Liver (tissue), 3 donors: Measurements from ENCODE around the gene SIKE1.

Source experiments
- EGR1 ChIP-seq, 2 donors: IDR thresholded peaks; 2 replicates each; pipeline ENCODE4 v1.6.1; 2016 to 2018; ENCODE audit warnings: antibody characterized with exemption in 2 of 2, low read depth in 2 of 2
- FOXA1 ChIP-seq: IDR thresholded peaks from 2 replicates; pipeline ENCODE4 v1.6.1; 2016; ENCODE audit warnings: antibody characterized with exemption
- JUND ChIP-seq, 2 donors: IDR thresholded peaks; 2 replicates each; pipeline ENCODE4 v1.6.1; 2016; ENCODE audit warnings: antibody characterized with exemption in 2 of 2
- NR2F2 ChIP-seq: IDR thresholded peaks from 2 replicates; pipeline ENCODE4 v1.6.1; 2016; ENCODE audit warnings: antibody characterized with exemption
- SP1 ChIP-seq: IDR thresholded peaks from 2 replicates; pipeline ENCODE4 v1.6.1; 2018; ENCODE audit warnings: antibody characterized with exemption, mild to moderate bottlenecking
- TAF1 ChIP-seq: conservative IDR thresholded peaks from 2 replicates; pipeline ENCODE4 v1.6.1; 2016; ENCODE audit warnings: antibody characterized with exemption, mild to moderate bottlenecking
- YY1 ChIP-seq: IDR thresholded peaks from 2 replicates; pipeline ENCODE4 v1.6.1; 2016; ENCODE audit warnings: antibody characterized with exemption, mild to moderate bottlenecking
- TF ChIP-seq, protein P1 (sequence below): fragments of 150-350 bp; IDR thresholded peaks from 2 replicates; pipeline ENCODE4 v1.5.1; 2017; ENCODE audit warnings: improper control_type of control experiment, low read depth, low read length; ENCODE audit not compliant: missing input control
- TF ChIP-seq, protein P2 (sequence below): IDR thresholded peaks from 2 replicates; pipeline ENCODE4 v1.6.1; 2016; ENCODE audit warnings: antibody characterized with exemption
- TF ChIP-seq, protein P3 (sequence below): IDR thresholded peaks from 2 replicates; pipeline ENCODE4 v1.6.1; 2016; ENCODE audit warnings: antibody characterized with exemption, mild to moderate bottlenecking
- TF ChIP-seq, protein P4 (sequence below): IDR thresholded peaks from 2 replicates; pipeline ENCODE4 v1.6.1; 2016; ENCODE audit warnings: antibody characterized with exemption
- donor health status: healthy.
- donor health status: healthy.

DNA sequence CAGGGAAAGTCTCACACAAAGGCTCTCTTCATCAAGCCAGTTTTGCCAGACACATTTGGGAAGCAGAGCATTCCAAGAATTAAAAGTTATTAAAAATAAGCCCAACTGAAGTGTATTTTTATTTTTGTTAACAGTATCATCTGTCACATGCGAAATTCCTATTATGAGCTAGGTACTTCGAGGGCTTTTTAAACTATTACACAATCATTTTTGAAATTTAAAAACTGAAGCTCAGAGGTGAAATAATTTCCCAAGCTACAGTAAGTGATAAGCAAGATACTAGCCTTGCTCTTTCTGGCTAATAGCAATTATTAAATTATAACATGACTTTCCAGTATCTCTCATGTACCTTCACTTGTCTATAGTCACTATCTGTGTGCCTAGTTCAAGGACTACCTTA is 51.9 kb downstream of the SIKE1 start:
- TF ChIP-seq, protein P1, sequence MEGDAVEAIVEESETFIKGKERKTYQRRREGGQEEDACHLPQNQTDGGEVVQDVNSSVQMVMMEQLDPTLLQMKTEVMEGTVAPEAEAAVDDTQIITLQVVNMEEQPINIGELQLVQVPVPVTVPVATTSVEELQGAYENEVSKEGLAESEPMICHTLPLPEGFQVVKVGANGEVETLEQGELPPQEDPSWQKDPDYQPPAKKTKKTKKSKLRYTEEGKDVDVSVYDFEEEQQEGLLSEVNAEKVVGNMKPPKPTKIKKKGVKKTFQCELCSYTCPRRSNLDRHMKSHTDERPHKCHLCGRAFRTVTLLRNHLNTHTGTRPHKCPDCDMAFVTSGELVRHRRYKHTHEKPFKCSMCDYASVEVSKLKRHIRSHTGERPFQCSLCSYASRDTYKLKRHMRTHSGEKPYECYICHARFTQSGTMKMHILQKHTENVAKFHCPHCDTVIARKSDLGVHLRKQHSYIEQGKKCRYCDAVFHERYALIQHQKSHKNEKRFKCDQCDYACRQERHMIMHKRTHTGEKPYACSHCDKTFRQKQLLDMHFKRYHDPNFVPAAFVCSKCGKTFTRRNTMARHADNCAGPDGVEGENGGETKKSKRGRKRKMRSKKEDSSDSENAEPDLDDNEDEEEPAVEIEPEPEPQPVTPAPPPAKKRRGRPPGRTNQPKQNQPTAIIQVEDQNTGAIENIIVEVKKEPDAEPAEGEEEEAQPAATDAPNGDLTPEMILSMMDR = no peak
- TF ChIP-seq, protein P2, sequence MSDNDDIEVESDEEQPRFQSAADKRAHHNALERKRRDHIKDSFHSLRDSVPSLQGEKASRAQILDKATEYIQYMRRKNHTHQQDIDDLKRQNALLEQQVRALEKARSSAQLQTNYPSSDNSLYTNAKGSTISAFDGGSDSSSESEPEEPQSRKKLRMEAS = no peak
- TF ChIP-seq SP1 = no peak
- TF ChIP-seq YY1 = no peak
- TF ChIP-seq TAF1 = no peak
- TF ChIP-seq, protein P3, sequence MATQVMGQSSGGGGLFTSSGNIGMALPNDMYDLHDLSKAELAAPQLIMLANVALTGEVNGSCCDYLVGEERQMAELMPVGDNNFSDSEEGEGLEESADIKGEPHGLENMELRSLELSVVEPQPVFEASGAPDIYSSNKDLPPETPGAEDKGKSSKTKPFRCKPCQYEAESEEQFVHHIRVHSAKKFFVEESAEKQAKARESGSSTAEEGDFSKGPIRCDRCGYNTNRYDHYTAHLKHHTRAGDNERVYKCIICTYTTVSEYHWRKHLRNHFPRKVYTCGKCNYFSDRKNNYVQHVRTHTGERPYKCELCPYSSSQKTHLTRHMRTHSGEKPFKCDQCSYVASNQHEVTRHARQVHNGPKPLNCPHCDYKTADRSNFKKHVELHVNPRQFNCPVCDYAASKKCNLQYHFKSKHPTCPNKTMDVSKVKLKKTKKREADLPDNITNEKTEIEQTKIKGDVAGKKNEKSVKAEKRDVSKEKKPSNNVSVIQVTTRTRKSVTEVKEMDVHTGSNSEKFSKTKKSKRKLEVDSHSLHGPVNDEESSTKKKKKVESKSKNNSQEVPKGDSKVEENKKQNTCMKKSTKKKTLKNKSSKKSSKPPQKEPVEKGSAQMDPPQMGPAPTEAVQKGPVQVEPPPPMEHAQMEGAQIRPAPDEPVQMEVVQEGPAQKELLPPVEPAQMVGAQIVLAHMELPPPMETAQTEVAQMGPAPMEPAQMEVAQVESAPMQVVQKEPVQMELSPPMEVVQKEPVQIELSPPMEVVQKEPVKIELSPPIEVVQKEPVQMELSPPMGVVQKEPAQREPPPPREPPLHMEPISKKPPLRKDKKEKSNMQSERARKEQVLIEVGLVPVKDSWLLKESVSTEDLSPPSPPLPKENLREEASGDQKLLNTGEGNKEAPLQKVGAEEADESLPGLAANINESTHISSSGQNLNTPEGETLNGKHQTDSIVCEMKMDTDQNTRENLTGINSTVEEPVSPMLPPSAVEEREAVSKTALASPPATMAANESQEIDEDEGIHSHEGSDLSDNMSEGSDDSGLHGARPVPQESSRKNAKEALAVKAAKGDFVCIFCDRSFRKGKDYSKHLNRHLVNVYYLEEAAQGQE = no peak
- TF ChIP-seq NR2F2 = no peak
- no peak for TF ChIP-seq FOXA1
- TF ChIP-seq, protein P4, sequence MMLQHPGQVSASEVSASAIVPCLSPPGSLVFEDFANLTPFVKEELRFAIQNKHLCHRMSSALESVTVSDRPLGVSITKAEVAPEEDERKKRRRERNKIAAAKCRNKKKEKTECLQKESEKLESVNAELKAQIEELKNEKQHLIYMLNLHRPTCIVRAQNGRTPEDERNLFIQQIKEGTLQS = no peak
- TF ChIP-seq JUND (IDR thresholded peaks at IDR 0.05) = no peak
- TF ChIP-seq EGR1 (IDR thresholded peaks at IDR 0.05; ENCODE audit: low read depth in 2 of 2) = no peak
